Hepatocyte (in vitro differentiated cells): ENCODE measurements around the gene FBXO9.

Experiments used
- CTCF ChIP-seq: fragments of 200-600 bp; sonication (generic); IDR thresholded peaks from 2 replicates; pipeline ENCODE4 v1.5.1; 2016; ENCODE audit warnings: antibody characterized with exemption, mild to moderate bottlenecking; ENCODE audit not compliant: poor library complexity
- EZH2 ChIP-seq: fragments of 200-600 bp; sonication (generic); IDR thresholded peaks from 2 replicates; pipeline ENCODE4 v1.6.1; 2016; ENCODE audit warnings: antibody characterized with exemption, mild to moderate bottlenecking, borderline replicate concordance

- no peak for TF ChIP-seq CTCF
- no peak for TF ChIP-seq EZH2
Observed at GRCh38 chr6:53100561-53100960, 35.4 kb downstream of the FBXO9 start.
